Right lobe of liver (tissue), 6 donors: ENCODE measurements around the gene LIN7B. TPM values are rescaled to one million over a fixed set of nuclear protein-coding genes. Genes with fewer than 3 reads are reported as not detected.
A peak's percentile ranks its signal among the peaks of the same experiment; 100 is the strongest.

Source experiments
- ATAC-seq, 4 donors: fragments of 200-7000 bp; cut with Tn5 transposase; one replicate each; pipeline ENCODE4 v1.9.1; 2020; ENCODE audit warnings: mild to moderate bottlenecking in 4 of 4, moderate library complexity in 4 of 4
- DNase-seq, 3 donors: peaks; one replicate each; pipeline ENCODE4 v3.0.0-alpha.2; 2020
- H3K27ac ChIP-seq, 3 donors: fragments of 200-600 bp; one replicate each; pipeline ENCODE4 v1.8.0; 2022
- H3K27me3 ChIP-seq, 2 donors: fragments of 200-600 bp; one replicate each; pipeline ENCODE4 v1.8.0; 2022
- H3K36me3 ChIP-seq, 4 donors: fragments of 200-600 bp; sonication (generic) in 1 of 4; one replicate each; pipeline versions ENCODE4 v1.5.1 to v1.8.0; 2017 to 2022; ENCODE audit warnings: control low read depth in 1 of 4
- H3K4me1 ChIP-seq, 4 donors: fragments of 200-600 bp; sonication (generic) in 1 of 4; one replicate each; pipeline versions ENCODE4 v1.5.1 to v1.8.0; 2017 to 2022; ENCODE audit warnings: control low read depth in 1 of 4
- H3K4me3 ChIP-seq, 3 donors: fragments of 200-600 bp; one replicate each; pipeline ENCODE4 v1.8.0; 2022
- H3K9me3 ChIP-seq, 4 donors: fragments of 200-600 bp; sonication (generic) in 1 of 4; one replicate each; pipeline versions ENCODE4 v1.5.1 to v1.8.0; 2017 to 2022; ENCODE audit warnings: control low read depth in 1 of 4
- POLR2A ChIP-seq: fragments of 450-650 bp; IDR thresholded peaks from one replicate; pipeline ENCODE4 v1.6.1; 2017; ENCODE audit warnings: antibody characterized with exemption, mild to moderate bottlenecking
- WGBS: methylation state at CpG from one replicate; pipeline ENCODE4 v1.1.6; 2018; ENCODE audit warnings: low coverage, low lambda C conversion rate; ENCODE audit not compliant: insufficient coverage; ENCODE audit errors: missing lambda C conversion rate; 5-methylcytosine and 5-hydroxymethylcytosine counted together
- intact Hi-C, 2 donors: fragments of 100-400 bp; cut with DNase I; formaldehyde crosslinking; loops; one replicate each; pipeline versions ENCODE4 v1.11.2 to v1.14.1; 2022
- total RNA-seq, 6 experiments: library from RNA; depleted of rRNA in 2 of 6; stranded (reverse); fragments of >200 nt in 2 of 6; fragmentation: NEBNext Ultra II Directional in 3 of 6; extraction: Animal tissue kit (Norgen Biotek cat#: 25700) in 3 of 6; gene quantifications; one replicate each; pipeline versions ENCODE4 v1.1.0 to v1.2.4, GENCODE V29; 2016 to 2023
- TF ChIP-seq, protein P1 (sequence below), 4 donors: fragments of 200-600 bp in 3 of 4; fragments of 450-650 bp in 1 of 4; IDR thresholded peaks; one replicate each; pipeline versions ENCODE4 v1.5.1 to v1.8.0; 2016 to 2022; ENCODE audit warnings: antibody characterized with exemption in 4 of 4, mild to moderate bottlenecking in 2 of 4
- donor health status: DM: no; HTN: yes; CAD: no.
- donor health status: DM: no; HTN: no; CAD: no.
- donor health status: DM: no; HTN: no; CAD: no.
- donor health status: DM: no; HTN: yes; CAD: no.
- donor health status: DM: no; HTN: yes; CAD: no.

The LIN7B gene
- total RNA-seq, 6 experiments from 2014 or later, result 1.5 to 4.3 (median 2.4) TPM

DNA sequence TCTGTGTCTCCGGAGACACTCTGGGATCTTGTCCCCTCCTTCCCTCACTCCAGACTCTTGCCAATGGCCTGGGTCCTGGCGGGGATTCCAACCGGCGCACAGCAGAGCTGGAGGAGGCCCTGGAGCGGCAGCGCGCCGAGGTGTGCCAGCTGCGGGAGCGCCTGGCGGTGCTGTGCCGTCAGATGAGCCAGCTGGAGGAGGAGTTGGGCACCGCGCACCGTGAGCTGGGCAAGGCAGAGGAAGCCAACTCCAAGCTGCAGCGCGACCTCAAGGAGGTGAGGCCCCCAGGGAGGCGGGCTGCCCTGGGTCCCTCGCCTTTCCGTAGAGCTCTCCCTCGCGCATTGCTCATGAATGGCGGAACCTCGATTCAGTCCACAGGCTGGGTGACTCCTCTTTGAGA is 16.2 kb downstream of the LIN7B start:
- Histone ChIP-seq H3K9me3 (no peaks in the 10 kb centered on the region), H3K4me3 (no peak overlapping the region), H3K36me3 (no peaks in the 10 kb centered on the region), H3K27me3 (no peaks in the 10 kb centered on the region), H3K27ac (no peak overlapping the region), H3K4me1 (peaks cover 0 to 10% (median 0%) of the 10 kb centered on the region in 4 donors)
- ATAC-seq, result no peak
- no peak for TF ChIP-seq POLR2A
- TF ChIP-seq, protein P1, sequence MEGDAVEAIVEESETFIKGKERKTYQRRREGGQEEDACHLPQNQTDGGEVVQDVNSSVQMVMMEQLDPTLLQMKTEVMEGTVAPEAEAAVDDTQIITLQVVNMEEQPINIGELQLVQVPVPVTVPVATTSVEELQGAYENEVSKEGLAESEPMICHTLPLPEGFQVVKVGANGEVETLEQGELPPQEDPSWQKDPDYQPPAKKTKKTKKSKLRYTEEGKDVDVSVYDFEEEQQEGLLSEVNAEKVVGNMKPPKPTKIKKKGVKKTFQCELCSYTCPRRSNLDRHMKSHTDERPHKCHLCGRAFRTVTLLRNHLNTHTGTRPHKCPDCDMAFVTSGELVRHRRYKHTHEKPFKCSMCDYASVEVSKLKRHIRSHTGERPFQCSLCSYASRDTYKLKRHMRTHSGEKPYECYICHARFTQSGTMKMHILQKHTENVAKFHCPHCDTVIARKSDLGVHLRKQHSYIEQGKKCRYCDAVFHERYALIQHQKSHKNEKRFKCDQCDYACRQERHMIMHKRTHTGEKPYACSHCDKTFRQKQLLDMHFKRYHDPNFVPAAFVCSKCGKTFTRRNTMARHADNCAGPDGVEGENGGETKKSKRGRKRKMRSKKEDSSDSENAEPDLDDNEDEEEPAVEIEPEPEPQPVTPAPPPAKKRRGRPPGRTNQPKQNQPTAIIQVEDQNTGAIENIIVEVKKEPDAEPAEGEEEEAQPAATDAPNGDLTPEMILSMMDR (IDR thresholded peaks at IDR 0.05), result no peak
- no peak for DNase-seq
- WGBS, result 84% methylated on average over 3 of the region's 24 CpGs
- intact Hi-C loops, result no loop called here

DNA sequence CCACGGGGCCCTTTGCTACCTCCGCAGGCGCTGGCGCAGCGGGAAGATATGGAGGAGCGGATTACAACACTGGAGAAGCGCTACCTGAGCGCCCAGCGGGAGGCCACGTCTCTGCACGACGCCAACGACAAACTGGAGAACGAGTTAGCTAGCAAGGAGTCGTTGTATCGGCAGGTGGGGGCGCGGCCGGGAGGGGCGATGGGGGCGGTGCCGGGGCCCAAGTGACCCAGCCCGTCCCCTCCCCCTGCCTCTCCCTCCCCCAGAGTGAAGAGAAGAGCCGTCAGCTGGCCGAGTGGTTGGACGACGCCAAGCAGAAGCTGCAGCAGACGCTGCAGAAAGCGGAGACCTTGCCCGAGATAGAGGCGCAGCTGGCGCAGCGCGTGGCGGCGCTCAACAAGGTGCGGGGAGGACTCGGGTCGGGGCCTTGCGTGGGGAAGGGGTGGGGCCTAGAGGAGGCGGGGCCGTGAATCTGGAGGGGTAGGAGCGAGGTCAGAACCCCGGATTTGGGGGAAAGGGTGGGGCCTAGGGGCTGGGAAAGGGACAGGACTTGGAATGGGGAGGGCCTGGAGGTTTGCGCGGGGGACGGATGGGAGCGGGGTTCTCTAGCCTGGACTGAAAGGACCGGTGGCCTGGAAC is 18.9 kb downstream of the LIN7B start:
- no peaks in the 10 kb centered on the region for H3K9me3 ChIP-seq
- peak overlapping the region in 1 of 3 donors; percentile 26 for H3K4me3 ChIP-seq
- TF ChIP-seq, protein P1 (IDR thresholded peaks at IDR 0.05), result no peak
- TF ChIP-seq POLR2A, result no peak
- intact Hi-C loops, result no loop called here
- WGBS, result 28% methylated on average over 29 of the region's 49 CpGs
- no peak overlapping the region for H3K27ac ChIP-seq
- ATAC-seq (peak; percentile 7 to 37 (median 22)), DNase-seq (no peak)
- H3K27me3 ChIP-seq, result no peaks in the 10 kb centered on the region
- peaks cover 0 to 10% (median 0%) of the 10 kb centered on the region in 4 donors for H3K4me1 ChIP-seq
- no peaks in the 10 kb centered on the region for H3K36me3 ChIP-seq

DNA sequence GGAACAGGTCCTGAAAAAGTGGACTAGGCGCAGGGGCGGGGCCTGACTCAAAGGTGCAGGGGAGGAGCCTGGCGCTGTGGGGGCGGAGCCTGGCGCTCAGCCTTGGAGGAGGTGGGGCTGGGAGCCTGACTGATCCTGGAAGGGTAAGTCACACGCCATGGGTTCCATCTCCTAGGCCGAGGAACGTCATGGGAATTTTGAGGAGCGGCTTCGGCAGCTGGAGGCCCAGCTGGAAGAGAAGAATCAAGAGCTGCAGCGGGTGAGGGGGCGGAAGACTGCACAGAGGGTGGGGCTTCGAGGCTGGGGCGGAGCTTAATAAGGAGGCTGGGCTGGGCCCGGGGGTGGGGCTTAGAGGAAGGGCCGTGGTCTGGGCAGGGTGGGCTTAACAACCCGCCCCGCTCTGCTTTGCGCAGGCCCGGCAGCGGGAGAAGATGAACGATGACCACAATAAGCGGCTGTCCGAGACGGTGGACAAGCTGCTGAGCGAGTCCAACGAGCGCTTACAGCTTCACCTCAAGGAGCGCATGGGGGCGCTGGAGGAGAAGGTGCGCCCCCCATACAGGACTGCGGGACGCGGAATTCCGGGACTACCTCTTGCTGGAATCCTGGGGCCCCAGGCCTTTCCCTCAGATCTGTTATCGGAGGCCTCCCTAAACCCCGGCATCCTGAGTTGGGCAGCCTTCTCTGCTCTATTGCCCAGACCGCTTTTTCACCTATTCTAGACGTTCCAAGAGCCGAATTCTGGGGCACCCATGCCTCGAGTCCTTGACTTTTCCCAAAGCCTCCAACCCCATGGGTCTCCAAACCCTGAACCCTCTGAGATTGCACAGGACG is 19.7 kb downstream of the LIN7B start:
- no peak overlapping the region for H3K27ac ChIP-seq
- intact Hi-C loops, result no loop called here
- H3K9me3 ChIP-seq, result no peaks in the 10 kb centered on the region
- 39% methylated on average over 12 of the region's 42 CpGs for WGBS
- no peaks in the 10 kb centered on the region for H3K36me3 ChIP-seq
- TF ChIP-seq POLR2A, result no peak
- TF ChIP-seq, protein P1 (IDR thresholded peaks at IDR 0.05), result no peak
- H3K4me1 ChIP-seq, result peaks cover 0 to 6% (median 0%) of the 10 kb centered on the region in 4 donors
- DNase-seq, result peak; percentile 58 to 72 (median 64)
- H3K4me3 ChIP-seq, result peak overlapping the region in 1 of 3 donors; percentile 26
- peak; percentile 69 to 89 (median 77) for ATAC-seq
- no peaks in the 10 kb centered on the region for H3K27me3 ChIP-seq

DNA sequence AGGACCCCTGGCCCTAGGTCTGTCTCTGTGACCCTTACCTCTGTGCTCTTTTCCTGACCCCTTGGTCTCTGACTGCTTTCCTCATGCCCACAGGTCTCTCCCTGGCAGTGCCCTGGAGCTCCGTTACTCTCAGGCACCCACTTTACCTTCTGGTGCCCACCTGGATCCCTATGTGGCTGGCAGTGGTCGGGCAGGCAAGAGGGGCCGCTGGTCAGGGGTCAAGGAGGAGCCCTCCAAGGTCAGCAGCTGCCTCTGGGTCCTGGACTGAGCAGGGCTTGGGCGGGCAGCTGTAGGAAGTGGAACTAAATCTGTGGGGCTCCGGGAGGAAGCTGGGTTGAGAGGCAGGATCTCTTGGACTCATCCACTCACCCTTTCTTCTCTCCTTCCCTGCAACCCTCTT is 21.5 kb downstream of the LIN7B start:
- TF ChIP-seq POLR2A, result no peak
- TF ChIP-seq, protein P1 (IDR thresholded peaks at IDR 0.05), result no peak
- Histone ChIP-seq H3K36me3 (no peaks in the 10 kb centered on the region), H3K4me1 (peaks cover 0 to 6% (median 0%) of the 10 kb centered on the region in 4 donors), H3K9me3 (no peaks in the 10 kb centered on the region), H3K27ac (no peak overlapping the region), H3K4me3 (no peak overlapping the region), H3K27me3 (no peaks in the 10 kb centered on the region)
- WGBS, result 50% methylated on average over 1 of the region's 5 CpGs
- no peak for ATAC-seq
- intact Hi-C loops, result loop anchor here in 1 of 2 donors (5.0 kb wide), 1 partner anchor 33 kb away; no protein-coding TSS in a partner anchor
- DNase-seq, result no peak
